Uterus (tissue), 4 donors: ENCODE results near the gene TOM1. TPM values are rescaled to one million over a fixed set of nuclear protein-coding genes. Genes with fewer than 3 reads are reported as not detected.

Experiments
- microRNA-seq: library from miRNA; unstranded; fragments of <30 nt; microRNA quantifications from one replicate; pipeline ENCODE4, GENCODE V29; 2016; ENCODE audit warnings: borderline microRNAs expressed, borderline replicate concordance
- small RNA-seq: library from RNA; depleted of rRNA; stranded (forward); fragments of <200 nt; gene quantifications from one replicate; pipeline ENCODE3, GENCODE V24; 2016
- total RNA-seq, 4 donors: library from RNA; depleted of rRNA in 3 of 4; stranded (reverse); fragments of >200 nt in 3 of 4; gene quantifications; one replicate each; pipeline versions ENCODE4 v1.1.0 to v1.2.4, GENCODE V29; 2014 to 2023
- donor health status: DM: yes; HTN: yes; CAD: no.

Gene TOM1
- total RNA-seq, 4 donors from 2014 or later = 21.3 to 66.7 (median 52.5) TPM

Small RNA genes within 50 kb of the gene (microRNA-seq; reads per million reads assigned to microRNA genes)
- not detected for gene MIR3909
- gene MIR6069 = not detected

Small RNA genes within 50 kb of the gene (small RNA-seq; reads per million reads assigned to genes)
- 0.24 reads per million for gene MIR3909
- not detected for gene MIR6069

Other genes starting within 250 kb of the TOM1 start
- gene ISX, start 233.7 kb upstream of the TOM1 start, total RNA-seq = under 1 TPM in 1 of 4 donors, not detected in 3; under 0.01 TPM
- 10 to 100 TPM; 15.1 to 29.6 (median 20.8) TPM for gene HMGXB4, start 42.4 kb upstream of the TOM1 start, total RNA-seq
- 10 to 100 TPM in 1 of 4 donors, 1 to 10 TPM in 2, under 1 TPM in 1; 0.51 to 13.8 (median 8.5) TPM for gene HMOX1, start 81.2 kb downstream of the TOM1 start, total RNA-seq
- 10 to 100 TPM; 15.9 to 60.6 (median 40.3) TPM for gene MCM5, start 100.2 kb downstream of the TOM1 start, total RNA-seq
- 10 to 100 TPM in 1 of 4 donors, 1 to 10 TPM in 1, not detected in 2; 4.9 to 10.7 TPM for gene RASD2, start 240.9 kb downstream of the TOM1 start, total RNA-seq